CD4-positive, alpha-beta T cell treated with Interleukin-15 for 1 hour (primary cell): Measurements from ENCODE around the gene TOR1B.

Experiments
- DNase-seq: peaks from one replicate; pipeline ENCODE4 v3.0.0-alpha.2; 2020

TOR1B gene

DNA sequence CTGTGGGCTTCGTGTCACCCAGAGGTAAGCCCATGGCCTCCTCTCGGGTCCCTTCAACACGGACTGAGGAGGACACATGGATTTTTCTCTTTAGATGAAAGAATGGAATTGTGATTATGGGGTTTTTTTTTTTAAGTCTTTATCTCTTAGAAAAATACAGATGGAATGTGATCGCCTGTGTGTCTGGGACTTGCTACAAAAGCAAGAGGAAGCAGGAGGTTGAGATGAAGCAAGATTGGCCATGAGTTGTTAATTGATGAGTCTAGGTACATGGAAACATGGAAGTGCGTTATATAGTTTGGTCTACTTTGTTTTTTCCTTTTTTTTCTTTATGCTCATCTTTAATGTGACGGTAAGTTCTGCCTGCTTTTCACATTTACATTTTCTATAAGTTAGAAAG lies 46.9 kb downstream of the TOR1B start:
- no peak for DNase-seq

DNA sequence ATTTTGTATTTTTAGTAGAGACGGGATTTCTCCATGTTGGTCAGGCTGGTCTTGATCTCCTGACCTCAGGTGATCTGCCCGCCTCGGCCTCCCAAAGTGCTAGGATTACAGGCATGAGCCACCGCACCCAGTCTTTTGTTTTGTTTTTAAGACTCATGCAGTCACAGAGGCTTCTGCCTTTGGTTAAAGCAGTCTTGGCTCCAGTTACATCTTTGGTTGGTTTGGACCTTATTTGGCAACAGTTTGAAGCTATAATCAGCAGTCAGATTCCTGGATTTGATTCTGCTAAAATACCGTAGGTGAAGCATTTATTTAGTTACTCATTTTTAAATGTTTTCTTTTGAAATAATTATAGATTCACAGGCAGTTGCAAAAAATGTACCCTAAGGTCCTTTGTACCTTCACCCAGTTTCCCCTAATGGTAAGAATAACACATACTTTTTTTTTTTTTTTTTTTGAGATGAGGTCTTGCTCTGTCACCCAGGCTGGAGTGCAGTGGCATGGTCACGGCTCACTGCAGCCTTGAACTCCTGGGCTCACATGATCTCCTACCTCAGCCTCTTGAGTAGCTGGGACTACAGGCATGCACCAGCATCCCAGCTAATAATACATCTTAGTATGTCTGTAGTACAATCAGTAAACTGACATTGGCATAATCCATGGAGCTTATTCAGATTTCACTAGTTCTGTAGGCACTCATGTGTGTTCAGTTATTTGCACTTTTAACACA lies 48.0 kb downstream of the TOR1B start:
- DNase-seq: no peak

DNA sequence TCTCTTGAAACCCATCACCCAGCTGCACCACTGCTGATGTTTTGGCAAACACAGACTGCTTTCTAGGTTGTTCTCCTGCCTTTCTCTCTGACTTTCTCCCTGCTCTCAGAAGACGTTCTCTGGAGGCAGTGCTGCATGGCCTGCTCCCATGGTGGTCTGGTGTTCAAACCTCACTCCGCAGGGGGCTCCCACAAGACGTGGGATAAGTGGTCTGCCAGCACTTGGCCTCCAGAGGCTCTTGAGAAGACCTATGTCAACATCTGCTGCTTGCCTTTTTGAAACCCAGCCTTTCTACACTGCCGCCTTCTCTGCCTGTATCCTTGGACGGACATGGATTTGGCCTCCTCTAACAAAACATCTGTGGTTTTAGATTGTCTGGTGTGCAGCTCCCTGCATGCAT lies 48.8 kb downstream of the TOR1B start:
- DNase-seq: no peak

DNA sequence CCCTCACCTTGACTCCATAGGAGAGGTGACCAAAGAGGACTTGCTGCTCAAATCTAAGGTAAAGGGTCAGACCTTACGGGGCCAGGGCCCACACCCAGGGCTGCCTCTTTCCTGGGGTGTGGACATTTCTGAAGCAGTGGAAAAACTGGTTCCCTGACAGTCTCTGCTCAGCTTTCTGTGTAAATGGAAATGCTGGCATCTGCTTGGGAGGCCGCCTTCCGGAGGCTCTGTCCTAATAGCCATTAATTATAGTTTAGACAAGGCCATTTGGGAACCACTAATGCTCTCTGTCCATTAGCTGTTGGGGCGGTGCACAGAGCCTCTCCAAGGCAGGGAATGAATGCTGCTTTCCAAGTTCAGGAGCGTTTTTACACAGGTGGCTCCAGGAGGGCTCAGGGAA lies 49.6 kb downstream of the TOR1B start:
- DNase-seq: no peak

DNA sequence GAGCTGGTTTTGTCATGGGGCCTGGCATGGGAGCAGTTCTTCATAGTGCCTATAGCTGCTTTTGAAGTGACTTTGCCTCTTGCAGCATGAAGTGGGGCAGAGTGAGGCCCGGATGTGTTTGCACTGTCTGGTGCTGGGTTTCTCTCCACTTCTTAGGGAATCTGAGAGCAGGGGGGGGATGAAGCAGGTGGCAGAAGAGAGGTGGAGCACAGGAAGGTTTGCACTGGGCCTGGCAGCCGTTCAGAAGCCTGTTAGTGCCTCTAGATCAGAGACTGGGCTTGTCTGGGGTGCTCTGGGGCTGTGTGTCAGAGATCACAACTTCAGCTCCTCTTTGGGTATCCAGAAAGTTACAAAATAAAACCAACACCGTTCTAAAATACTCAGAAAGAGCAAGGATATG lies 50.6 kb downstream of the TOR1B start:
- DNase-seq: no peak

DNA sequence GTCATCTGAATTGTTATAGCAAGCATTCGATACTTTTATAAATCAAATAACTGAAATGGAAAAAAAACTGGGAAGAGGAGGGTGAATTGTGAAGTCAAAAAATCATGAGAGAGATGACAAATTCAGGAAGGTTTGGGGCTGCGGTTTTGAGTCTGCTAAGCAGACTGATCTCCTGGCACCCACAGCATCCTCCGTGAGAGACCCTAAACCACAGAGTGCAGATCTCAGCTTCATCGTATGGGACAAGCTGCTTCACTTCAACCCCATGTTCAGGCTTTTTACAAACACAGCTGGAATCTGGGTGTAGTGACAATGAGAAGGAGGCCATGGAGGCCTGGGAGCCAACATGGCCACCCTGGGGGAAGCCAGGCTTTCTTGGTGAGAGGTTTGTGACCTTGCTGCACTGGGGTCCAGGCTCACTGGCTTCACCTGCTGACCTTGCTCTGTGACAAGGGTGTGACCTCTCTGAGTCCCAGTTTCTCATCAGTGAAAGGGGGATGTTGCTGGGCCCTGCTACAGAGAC lies 51.7 kb downstream of the TOR1B start:
- no peak for DNase-seq

DNA sequence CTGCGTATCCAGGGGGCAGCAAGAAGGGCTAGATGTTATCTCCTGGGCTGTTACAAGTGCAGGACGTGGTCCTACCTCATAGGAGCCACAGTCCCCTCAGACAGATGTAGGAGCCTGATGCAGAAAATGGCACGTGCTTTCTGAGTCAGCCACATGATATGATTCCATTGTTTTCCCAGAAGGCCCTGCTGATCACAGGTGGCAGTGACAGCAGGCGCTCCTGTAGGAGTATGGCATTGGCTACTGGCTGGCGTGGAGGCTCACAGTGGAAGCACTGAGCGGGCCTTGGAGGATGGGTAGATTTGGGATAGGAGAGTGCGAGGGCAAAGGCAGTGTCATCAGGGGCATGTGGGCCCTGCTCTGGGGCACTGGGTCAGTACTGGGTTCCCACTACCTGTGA lies 54.2 kb downstream of the TOR1B start:
- DNase-seq: no peak

DNA sequence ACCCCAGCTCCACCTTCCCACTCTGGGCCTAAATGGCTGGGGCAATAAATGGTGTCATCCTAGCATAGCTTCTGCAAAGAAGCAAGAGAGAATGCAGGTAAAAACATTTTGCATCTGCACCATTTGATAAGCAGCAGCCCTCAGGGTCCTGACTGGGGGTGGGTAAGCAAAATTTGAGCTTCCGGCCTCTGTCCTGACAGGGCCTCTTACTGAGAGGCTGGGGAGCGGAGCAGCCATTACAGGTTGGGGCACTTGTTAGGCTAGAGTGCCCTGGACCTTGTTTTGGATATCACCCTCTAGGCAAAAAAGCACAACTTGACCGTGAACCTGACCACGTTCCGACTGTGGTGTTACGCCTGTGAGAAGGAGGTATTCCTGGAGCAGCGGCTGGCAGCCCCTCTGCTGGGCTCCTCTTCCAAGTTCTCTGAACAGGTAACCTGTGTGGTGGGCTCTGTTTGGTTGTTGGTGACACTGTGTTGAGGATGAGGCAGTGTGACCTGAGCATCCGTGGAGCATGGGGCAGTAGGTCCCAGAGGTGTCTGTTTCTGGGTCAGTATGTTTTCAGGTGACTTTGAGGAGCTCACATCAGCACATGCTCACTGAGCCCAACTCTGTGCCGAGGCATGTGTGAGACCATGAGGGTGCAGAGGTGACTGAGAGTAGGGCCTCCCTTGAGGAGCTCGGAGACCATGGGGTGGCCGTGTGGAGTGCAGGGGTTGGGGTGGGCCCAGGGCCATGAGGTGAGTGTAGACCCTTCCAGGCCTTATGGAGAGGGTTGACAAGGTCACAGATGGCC lies 55.4 kb downstream of the TOR1B start:
- no peak for DNase-seq
